NCI-H2171 treated with DMSO at 0.1 percent for 48 hours (cell line): ENCODE results near the gene MEAF6.

Experiments
- DNase-seq: peaks from one replicate; lab custom pipeline; 2025; lab: John Stamatoyannopoulos, UW

Gene MEAF6

DNA sequence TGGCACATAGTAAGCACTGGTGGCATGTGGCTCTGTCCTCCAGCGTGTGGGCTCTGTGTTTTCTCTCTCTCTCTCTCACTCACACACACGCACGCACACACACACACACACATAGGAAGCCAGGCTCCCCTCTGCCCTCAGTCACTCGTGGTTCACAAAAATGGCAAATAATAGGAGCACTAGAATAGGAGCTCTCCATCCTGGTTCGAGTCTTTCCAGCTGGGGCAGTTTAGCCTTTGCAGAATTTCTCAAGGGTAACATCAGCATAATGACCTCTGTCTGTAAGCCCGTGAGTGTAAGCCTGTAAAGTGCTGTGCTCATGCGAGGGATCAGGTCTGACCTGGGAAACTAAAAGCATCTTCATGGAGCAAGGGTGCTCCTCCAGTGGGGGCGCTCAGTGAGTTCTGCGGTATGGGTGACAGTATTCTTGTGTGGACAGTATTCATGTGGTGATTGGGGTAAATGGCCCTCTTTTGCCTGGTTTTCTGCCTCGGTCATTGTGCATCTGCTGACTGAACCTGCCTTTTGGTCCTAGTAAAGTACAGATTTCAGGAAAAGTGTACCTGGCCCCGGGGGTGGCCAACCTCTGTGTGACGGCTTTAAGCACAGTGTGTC, 41.0 kb downstream of the MEAF6 start:
- DNase-seq: no peak

DNA sequence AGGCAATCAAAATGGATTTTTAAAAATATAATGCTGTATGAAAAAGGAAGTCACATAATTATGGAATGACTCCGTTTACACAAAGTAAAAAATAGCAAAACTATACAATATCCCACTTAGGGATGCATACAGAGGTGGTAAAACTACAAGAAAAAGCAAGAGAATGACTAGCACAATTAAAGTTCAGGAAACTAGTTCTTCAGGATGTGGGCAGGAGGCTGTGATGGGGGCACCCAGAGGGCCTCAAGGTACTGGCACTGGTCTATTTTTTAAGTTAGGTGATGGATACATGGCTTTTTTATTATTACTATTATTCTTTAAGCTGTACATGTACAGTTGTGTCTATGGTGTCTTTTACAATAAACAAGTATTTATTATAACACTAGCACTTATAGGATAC, 41.6 kb downstream of the MEAF6 start:
- no peak for DNase-seq

DNA sequence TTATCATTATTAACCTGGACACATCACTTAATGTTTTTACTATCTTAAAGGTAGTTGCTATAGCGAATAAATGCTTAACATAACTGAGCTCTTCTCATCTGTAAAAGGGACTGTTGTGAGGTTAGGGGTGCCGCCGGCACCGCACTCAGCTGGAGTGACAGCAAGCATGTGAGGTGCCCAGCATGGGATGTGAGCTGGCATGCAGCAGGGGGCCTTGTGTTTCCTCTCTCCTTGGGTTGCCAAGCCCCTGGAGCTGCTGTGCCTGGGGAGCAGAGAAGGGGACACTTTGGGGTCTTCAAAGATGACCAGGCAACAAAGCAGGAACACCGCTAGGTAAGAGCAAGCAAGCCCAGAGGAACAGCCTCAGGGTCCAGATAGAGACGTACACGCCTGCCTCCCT, 42.3 kb downstream of the MEAF6 start:
- DNase-seq: no peak

DNA sequence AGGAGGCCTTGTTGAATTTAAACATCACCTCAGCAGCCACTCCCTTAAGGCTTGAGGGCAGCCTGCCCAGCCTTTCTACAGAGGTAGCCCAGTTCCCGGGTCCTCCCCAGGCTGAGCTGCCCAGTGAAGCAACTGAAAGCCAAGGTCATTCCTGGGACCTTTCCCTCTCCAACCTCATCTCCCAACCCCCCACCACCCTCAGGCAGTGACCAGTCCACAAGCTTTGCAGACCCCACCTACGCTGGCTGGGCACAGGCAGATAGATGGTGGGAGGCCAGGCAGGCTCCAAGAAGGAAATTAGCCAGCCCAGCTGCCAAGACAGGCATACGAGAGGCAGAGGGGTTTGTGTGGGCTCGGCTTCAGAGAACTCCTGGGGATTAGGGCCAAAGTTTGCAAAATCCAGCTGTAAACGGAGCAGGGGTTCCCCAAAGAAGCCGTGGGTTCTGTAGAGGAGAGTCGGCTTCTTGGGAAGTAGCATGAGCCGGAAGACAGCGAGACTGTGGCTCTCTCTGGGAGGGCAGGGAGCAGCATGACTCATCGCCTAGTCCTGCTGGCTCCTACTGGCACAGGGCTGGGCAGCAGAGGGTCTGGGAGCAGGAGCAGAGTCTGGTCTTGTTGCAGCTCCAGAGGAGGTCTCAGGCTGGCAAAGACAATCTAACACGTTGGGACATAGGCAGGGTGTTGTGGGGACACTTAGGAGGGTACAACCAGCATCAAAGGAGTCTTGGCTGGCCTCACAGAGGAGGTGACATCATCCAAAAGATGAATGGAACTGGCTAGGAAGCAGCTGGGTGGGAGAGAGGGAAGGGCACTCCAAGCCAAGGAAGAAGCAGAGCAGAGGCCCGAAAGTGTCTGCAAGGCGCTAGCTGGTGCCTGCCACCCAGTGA, 43.0 kb downstream of the MEAF6 start:
- DNase-seq: peak; percentile 31

DNA sequence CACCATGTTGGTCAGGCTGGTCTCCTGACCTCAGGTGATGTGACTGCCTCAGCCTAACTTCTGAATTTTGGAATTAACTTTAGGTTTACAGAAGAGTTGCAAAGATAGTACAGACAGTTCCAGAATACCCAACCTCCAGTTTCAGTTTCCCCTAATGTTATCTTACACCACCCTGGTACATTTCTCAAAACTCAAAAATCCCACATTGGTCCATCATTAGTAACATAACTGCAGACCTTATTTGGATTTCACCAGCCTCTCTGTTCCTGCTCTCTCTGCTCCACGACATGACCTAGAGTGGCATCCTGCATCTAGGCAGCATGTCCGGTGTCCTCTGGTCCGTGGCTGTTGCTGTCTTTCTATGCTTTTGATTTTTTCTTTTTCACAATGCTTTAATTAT, 45.2 kb downstream of the MEAF6 start:
- DNase-seq: no peak

DNA sequence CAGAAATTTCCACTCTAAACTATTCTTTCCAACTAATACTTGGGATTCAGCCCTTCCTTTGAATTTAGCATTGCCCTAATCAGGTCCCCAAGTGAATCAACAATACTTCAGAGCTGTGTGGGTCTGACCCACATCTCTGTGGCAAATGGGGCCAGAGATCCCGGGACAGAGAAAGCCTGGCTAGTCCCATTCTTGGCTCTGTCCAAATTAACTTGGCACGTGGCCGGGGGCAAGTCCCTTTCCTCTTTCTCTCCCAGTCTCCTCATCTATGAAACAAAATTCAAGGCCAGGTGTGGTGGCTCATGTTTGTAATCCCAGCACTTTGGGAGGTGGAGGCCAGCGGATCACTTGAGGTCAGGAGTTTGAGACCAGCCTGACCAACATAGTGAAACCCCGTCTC, 46.5 kb downstream of the MEAF6 start:
- no peak for DNase-seq

DNA sequence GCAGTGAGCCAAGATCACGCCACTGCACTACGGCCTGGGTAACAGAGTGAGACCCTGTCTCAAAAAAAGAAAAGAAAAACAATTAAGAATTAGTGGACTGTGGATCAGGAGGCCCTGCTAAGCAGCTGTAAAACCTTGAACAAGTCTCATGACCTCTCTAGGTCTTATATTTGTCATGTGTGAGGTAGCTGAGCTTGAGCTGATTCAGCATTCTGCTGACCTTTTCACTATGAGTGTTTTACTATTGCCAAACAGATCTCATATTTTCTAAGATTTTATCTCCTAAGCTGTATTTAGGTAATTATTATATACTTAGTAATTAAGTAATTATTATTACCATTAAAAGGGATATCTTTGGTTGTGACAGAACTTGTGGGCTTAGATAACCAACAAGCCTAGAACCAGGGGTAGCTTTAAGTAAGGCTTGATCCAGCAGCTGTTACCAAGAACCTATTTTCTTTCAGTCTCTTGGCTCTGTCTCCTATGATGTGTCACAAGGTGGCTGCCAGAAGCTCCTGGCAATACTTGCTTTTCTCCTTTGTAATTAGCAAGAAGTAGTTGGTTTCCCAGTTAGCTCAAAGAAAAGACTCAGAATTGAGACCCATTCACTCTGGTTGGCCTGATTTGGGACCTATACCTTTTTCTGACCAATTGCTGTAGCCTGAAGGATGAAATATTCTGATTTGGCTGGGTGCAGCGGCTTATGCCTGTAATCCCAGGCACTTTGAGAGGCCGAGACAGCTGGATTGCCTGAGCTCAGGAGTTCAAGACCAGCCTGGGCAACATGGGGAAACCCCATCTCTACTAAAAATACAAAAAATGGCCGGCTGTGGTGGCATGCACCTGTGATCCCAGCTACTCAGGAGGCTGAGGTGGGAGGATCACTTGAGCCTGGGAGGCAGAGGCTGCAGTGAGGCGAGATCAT, 48.7 kb downstream of the MEAF6 start:
- DNase-seq: no peak

DNA sequence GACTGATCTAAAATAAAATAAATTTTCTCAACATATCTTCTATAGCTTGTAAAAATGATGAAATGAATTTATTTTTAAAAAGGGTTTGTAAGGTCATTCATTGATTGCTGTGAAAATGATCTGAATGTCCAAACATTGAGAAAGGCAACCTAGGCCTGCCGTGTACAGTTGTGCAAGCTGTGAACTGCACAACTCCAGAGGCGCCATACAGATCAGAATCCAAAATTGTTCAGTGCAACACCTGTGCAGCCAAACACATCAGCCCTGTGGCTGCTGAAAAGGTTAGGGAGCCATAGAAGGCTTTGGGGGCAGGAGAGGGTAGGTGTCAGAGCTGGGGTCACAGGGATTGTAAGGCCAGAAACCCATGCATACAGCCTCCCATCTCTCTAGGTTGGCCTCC, 50.1 kb downstream of the MEAF6 start:
- DNase-seq: no peak

DNA sequence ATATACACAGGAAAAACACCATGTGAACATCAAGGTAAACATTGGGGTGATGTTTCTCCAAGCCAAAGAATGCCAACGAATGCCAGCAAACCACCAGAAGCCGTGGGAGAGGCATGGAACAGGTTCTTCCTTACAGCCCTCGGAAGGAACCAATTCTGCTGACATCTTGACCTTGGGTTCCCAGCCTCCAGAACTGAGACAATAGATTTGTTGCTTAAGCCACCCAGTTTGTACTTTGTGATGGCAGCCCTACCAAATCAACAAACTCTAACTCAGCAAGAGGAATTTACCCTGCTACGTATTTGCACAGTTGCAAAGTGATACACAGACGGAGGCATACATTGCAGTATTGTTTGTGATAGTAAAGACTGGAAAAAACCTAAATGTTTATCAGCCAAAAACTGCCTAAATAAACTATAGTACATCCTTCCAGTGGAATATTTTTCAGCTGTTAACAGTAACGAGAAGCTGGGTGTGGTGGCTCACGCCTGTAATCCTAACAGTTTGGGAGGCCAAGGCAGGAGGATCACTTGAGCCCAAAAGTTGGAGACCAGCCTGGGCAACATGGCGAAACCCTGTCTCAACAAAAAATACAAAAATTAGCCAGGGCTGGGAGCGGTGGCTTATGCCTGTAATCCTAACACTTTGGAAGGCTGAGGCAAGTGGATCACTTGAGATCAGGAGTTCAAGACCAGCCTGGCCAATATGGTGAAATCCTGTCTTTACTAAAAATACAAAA, 52.7 kb downstream of the MEAF6 start:
- DNase-seq: no peak

DNA sequence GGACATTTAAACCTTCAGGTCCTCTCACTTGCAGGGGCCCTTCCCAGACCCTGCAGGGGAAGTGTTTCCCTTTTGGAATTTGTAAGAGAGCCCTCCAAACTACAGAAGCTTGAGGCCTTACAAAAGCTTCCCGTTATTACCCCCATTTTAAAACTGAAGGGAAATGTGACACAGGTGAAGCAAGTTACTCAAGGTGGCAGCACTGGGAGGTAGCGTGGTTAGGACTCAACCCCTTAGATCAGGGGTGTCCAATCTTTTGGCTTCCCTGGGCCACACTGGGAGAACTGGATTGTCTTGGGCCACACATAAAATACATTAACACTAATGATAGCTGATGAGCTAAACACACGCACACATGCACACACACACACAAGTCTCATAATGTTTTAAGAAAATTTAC, 56.0 kb downstream of the MEAF6 start:
- DNase-seq: no peak

DNA sequence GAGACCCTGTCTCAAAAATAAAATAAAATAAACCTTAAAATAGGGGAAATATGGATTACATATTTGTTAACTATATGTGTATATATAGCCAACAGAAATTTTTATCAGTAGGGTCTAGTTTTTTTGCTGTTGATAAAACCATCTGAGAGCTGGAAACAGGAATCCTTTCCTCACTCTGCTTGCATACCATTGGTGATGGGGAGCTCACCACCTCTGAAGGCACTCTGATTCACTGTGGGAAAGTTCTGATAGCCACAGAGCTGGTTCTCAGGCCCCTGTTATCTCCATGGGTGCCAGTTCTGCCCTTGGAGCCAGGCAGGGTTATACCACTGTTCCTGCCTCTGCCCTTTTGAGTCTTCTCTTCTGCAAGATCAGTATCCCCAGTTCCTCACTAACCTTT, 58.0 kb downstream of the MEAF6 start:
- DNase-seq: no peak

DNA sequence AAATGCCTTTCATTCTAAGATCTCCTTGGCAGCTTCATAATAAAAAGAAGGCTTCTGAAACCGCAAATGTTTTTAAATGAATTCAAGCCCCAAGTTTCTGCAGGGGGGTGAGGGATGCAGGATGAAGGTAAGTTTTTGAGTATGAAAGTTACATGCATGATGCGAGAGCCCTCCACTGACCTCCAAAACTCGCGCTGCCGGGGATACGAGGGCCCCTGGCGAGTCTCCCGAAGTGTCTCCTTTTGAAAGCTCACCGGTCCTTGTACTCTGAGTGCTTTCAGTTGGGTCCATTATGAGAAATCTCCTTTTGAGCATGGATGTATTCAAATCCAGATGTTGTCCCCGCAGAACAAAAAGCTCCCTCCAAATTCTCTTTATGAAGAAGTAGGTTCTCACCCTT, 59.0 kb downstream of the MEAF6 start:
- DNase-seq: no peak

DNA sequence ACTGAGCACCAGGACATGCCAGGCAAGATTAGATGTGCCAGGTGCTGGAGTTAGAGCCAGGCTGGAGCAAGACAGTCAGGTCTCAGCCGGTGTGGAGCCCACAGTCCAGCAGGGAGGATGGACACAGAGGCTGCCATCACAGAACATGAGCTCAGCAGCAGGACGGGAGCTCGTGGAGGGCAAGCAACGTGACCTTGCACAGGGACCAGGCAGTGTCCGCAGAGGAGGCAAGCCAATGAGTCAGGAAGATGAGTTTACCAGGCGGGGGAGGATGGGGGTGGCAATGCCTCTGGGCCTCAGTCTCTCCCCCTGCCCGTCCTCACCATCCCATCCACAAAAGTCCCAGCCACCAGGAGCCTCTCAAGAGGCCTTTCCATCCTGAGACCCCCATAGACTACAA, 60.9 kb downstream of the MEAF6 start:
- DNase-seq: no peak

DNA sequence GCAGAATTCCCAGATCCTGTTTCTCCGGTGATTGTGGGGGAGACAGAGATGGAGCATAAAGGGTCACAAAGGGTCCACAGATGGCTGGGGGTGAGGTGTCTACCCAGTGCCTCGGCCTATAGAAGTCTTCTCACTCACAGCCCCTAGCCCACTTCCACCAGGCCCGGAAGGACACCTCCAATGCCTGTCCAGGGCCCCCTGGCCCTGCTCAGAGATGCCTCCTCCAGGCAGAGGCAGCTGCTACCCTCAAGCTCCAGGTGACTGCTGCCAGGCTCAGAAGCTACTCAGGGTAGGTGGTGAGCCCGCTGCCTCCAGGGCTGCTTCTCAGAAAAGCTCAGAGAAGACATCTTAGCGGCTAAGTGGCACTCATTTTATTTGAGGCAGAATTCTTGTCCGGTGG, 62.1 kb downstream of the MEAF6 start:
- DNase-seq: no peak

DNA sequence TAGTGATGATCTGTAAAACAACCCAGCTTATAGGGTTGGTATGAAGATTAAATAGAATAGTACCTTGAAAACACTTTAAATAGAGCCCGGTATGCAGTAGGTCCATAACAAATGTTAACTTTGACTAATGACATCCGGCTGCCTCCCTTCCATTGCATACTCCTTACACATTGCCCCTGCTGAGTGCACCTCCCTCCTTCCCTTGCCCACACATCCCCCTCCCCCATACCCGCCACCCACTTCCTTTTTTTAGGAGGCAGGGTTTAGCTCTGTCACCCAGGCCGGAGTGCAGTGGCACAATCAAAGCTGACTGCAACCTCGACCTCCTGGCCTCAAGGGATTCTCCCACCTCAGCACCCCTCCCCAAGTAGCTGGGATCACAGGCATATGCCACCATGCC, 64.6 kb downstream of the MEAF6 start:
- no peak for DNase-seq

DNA sequence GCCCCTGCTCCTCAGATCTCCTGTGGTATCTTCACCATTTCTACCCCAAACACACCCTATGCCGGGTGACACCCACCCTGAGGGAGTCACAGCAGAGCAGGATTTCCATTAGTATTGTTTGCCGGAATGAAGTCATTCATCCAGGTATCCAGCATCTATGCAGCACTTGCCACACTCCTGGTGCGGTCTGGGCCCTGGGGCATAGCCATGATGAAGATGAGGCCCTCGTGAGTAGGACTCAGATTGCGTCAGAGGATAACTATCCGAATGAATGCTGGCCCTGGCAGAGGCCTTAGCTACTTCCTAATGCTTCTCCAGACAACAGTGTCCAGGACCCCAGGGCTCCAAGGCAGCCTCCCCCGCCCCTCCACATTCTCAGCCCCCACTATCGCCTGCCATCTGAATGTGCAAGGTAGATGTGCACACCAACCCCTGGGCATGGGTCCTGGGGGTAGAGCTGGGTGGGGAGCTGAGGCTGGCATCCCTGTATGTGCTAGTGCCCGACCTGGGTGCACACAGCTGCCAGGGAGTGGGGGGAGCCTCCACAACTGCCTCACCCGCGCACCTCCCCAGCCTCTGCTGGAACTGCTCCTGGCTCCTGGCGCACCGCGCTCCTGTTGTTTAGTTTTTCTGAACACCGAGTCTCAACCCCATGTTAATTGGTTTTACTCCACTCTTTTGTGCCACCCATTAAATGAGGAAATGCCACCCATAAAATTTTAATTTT, 65.7 kb downstream of the MEAF6 start:
- DNase-seq: no peak

DNA sequence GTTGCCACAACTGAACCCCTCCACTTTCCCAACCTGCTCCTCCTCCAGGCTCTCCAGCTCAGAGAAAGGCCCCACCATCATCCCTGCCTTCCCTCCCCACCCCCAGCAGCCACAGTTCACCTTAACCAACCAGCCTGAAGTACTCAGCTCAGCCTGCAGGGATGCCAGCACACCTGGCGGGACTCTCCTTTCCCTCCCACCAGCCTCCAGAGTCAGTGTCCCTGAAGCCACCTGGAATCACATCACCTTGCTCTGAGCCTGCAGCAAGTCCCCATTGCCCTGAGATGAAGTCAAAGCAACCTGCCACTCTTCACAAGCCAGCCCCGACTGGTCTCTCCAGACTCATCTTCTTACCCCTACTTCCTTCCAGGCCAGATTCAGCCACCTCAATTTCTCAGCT, 66.4 kb downstream of the MEAF6 start:
- DNase-seq: no peak

DNA sequence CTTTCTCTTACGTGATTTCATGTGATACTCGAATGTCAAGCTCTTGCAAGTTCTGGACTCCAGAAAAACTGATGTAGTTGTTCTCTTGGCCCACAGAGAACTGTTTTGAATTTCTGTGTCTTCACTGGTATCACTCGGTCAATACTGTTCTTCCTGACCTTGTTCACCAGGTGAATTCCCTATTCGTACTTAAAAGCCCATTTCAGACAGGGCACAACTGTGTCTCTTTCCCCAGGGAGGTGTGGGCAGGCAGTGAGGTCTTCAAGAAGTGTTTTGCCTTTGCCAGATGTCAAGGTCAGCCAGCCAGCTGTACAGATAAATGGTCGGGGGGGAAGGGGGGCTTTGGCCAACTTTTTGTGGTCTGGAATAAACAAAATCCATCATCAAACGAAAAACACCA, 67.7 kb downstream of the MEAF6 start:
- DNase-seq: no peak

DNA sequence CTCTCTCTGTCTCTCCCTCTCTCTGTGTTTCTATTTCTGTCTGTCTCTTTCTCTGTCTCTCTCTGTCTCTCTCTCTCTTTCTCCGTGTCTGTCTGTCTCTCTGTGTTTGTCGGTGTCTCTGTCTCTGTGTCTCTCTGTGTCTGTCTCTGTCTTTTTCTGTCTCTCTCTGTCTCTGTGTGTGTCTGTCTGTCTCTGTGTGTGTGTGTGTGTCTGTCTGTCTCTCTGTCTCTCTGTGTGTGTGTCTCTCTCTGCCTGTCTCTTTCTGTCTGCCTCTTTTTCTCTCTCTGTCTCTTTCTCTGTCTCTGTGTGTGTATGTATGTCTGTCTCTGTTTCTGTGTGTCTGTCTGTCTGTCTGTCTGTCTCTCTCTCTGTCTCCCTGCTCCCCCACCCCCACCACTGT, 71.9 kb downstream of the MEAF6 start:
- no peak for DNase-seq
